Smooth muscle cell (in vitro differentiated cells): ENCODE results near the gene EDDM3A. TPM values are rescaled to one million over a fixed set of nuclear protein-coding genes. Genes with fewer than 3 reads are reported as not detected.
"Not testable (repeated sequence)": the region's sequence is repeated elsewhere in the genome, so short reads cannot be mapped to it uniquely, and the experiment has no call there.

Experiments
- DNase-seq: peaks from one replicate; lab custom pipeline; 2025; ENCODE audit not compliant: unreplicated experiment; lab: John Stamatoyannopoulos, UW
- H2AFZ ChIP-seq: fragments of 200-600 bp; sonication (generic); 2 replicates; pipeline ENCODE4 v1.6.0; 2016; ENCODE audit warnings: antibody characterized with exemption, low read depth, mild to moderate bottlenecking
- H3F3A ChIP-seq: fragments of 200-600 bp; sonication (generic); 2 replicates; pipeline ENCODE4 v1.6.0; 2017; ENCODE audit warnings: antibody characterized with exemption, low read depth
- H3K27ac ChIP-seq: fragments of 200-600 bp; sonication (generic); 2 replicates; pipeline ENCODE4 v1.5.1; 2016; ENCODE audit warnings: low read depth, mild to moderate bottlenecking
- H3K27me3 ChIP-seq: fragments of 200-600 bp; sonication (generic); 2 replicates; pipeline ENCODE4 v1.6.1; 2016; ENCODE audit warnings: low read depth, mild to moderate bottlenecking
- H3K36me3 ChIP-seq: fragments of 200-600 bp; sonication (generic); 2 replicates; pipeline ENCODE4 v1.5.1; 2016; ENCODE audit warnings: low read depth
- H3K4me1 ChIP-seq: fragments of 200-600 bp; sonication (generic); 2 replicates; pipeline ENCODE4 v1.5.1; 2016; ENCODE audit warnings: low read depth
- H3K4me2 ChIP-seq: fragments of 200-600 bp; sonication (generic); 2 replicates; pipeline ENCODE4 v1.6.0; 2016; ENCODE audit warnings: mild to moderate bottlenecking
- H3K4me3 ChIP-seq: fragments of 200-600 bp; sonication (generic); 2 replicates; pipeline ENCODE4 v1.5.1; 2016; ENCODE audit warnings: mild to moderate bottlenecking
- H3K79me2 ChIP-seq: fragments of 200-600 bp; sonication (generic); 2 replicates; pipeline ENCODE4 v1.6.0; 2016; ENCODE audit warnings: low read depth, mild to moderate bottlenecking
- H3K9ac ChIP-seq: fragments of 200-600 bp; sonication (generic); 2 replicates; pipeline ENCODE4 v1.6.0; 2016; ENCODE audit warnings: low read depth
- H3K9me3 ChIP-seq: fragments of 200-600 bp; sonication (generic); replicated peaks from 2 replicates; pipeline ENCODE4 v1.5.1; 2016; ENCODE audit warnings: low read depth
- H4K20me1 ChIP-seq: fragments of 200-600 bp; sonication (generic); 2 replicates; pipeline ENCODE4 v1.6.0; 2016; ENCODE audit warnings: low read depth
- WGBS: methylation state at CpG from one replicate; pipeline ENCODE4 v1.1.7; 2016; ENCODE audit warnings: low lambda C conversion rate; 5-methylcytosine and 5-hydroxymethylcytosine counted together
- polyA plus RNA-seq: library from polyadenylated mRNA; unstranded; fragments of >200 nt; fragmentation: Nextera tagmentation; extraction: Ambion mirVana; gene quantifications from 2 replicates; pipeline ENCODE4 v1.2.1, GENCODE V29; 2016
- total RNA-seq: library from RNA; depleted of rRNA; stranded (reverse); fragments of >200 nt; gene quantifications from 2 replicates; pipeline ENCODE4 v1.2.3, GENCODE V29; 2014
- TF ChIP-seq, protein P1 (sequence below): fragments of 200-600 bp; sonication (generic); IDR thresholded peaks from 2 replicates; pipeline ENCODE4 v1.5.1; 2017; ENCODE audit warnings: borderline replicate concordance, mild to moderate bottlenecking, antibody characterized with exemption; ENCODE audit not compliant: insufficient read depth, poor library complexity, severe bottlenecking

The EDDM3A gene
- total and polyA plus RNA-seq, 2 experiments from 2014 or later, result not detected

DNA sequence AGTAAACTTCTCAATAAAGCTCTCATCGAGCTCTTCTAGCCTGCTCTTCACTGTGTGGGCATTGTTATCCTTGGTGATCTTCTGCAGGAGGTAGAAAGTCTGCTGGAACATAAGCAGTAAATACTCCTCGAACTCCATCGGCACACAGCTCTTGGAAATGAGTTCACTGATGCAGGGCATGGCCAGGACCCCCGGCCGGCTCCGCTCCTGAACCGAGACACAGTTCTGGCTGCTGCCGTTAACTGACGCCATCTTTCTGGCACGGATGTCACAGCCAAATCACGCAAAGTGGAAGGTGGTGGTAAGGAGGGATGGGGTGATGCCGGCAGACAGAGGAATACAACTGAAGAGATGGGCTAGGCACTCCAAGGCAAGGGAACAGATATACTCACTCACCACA is 23.7 kb upstream of the EDDM3A start:
- WGBS, result 92% methylated on average over 12 of the region's 12 CpGs
- Histone ChIP-seq H2AFZ (no peak overlapping the region), H3K4me1 (no peaks in the 10 kb centered on the region), H3K9ac (no peak overlapping the region), H3K27ac (no peak overlapping the region), H3K9me3 (no peaks in the 10 kb centered on the region), H3K27me3 (no peaks in the 10 kb centered on the region), H3K4me3 (no peak overlapping the region), H3K79me2 (no peaks in the 10 kb centered on the region), H3K36me3 (no peaks in the 10 kb centered on the region), H4K20me1 (no peaks in the 10 kb centered on the region), H3F3A (no peaks in the 10 kb centered on the region), H3K4me2 (no peak overlapping the region)
- no peak for DNase-seq
- TF ChIP-seq, protein P1, sequence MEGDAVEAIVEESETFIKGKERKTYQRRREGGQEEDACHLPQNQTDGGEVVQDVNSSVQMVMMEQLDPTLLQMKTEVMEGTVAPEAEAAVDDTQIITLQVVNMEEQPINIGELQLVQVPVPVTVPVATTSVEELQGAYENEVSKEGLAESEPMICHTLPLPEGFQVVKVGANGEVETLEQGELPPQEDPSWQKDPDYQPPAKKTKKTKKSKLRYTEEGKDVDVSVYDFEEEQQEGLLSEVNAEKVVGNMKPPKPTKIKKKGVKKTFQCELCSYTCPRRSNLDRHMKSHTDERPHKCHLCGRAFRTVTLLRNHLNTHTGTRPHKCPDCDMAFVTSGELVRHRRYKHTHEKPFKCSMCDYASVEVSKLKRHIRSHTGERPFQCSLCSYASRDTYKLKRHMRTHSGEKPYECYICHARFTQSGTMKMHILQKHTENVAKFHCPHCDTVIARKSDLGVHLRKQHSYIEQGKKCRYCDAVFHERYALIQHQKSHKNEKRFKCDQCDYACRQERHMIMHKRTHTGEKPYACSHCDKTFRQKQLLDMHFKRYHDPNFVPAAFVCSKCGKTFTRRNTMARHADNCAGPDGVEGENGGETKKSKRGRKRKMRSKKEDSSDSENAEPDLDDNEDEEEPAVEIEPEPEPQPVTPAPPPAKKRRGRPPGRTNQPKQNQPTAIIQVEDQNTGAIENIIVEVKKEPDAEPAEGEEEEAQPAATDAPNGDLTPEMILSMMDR, result no peak

DNA sequence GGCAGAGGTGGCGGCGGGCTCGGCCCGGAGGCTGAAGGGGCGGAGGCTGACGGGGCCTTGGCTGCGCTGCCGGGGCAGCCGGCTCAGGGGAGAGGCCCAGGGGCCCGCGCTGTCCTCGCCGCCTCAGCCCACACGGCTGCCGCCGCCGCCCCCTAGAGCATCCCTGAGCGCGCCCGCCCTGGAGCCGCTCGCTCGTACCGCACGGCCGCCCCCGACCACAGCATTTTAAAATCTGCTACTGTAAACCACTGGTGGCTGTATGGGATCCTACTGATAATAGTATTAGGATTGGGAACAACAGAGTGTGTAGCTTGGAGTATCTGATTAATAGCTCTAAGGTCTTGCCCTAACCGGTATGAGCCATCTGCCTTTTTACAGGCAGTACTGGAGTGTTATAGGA is 22.2 kb upstream of the EDDM3A start:
- H3K9ac ChIP-seq, result no peak overlapping the region
- 81% methylated on average over 21 of the region's 28 CpGs for WGBS
- H3K4me2 ChIP-seq, result no peak overlapping the region

DNA sequence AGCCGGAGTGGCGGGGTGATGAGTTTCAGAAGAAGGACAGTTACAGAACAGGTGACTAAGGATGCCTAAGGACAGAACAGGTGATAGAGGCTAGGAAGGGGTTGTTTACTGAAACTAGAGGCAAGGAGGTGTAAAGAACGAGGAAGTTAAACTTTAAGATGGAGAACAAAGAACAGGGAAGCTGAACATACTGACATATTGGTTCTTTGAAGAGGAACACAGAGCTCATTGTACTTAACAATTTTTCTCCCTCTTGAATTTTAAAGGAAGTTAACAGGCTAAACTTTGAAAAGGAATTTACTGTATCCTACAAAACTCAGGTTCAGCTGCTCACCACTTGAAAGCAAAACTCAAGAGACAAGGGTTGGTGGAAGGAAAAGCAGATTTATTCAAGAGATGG is 19.6 kb upstream of the EDDM3A start:
- not testable (repeated sequence) for DNase-seq, H3K4me3 ChIP-seq, H3K4me1 ChIP-seq, H3K27ac ChIP-seq, H3K9me3 ChIP-seq, H4K20me1 ChIP-seq, H3K36me3 ChIP-seq, H3F3A ChIP-seq, H2AFZ ChIP-seq, H3K79me2 ChIP-seq, H3K27me3 ChIP-seq, H3K4me2 ChIP-seq, H3K9ac ChIP-seq
- WGBS, result 94% methylated on average over 3 of the region's 3 CpGs

More for the DNA sequence above, 22.2 kb upstream of the EDDM3A start:
- Histone ChIP-seq H3K36me3 (no peaks in the 10 kb centered on the region), H2AFZ (no peak overlapping the region), H3K27ac (no peak overlapping the region), H3K79me2 (no peaks in the 10 kb centered on the region), H4K20me1 (no peaks in the 10 kb centered on the region), H3K4me1 (no peaks in the 10 kb centered on the region), H3F3A (no peaks in the 10 kb centered on the region), H3K4me3 (no peak overlapping the region), H3K9me3 (no peaks in the 10 kb centered on the region), H3K27me3 (no peaks in the 10 kb centered on the region)
- TF ChIP-seq, protein P1, result no peak
- DNase-seq, result no peak

DNA sequence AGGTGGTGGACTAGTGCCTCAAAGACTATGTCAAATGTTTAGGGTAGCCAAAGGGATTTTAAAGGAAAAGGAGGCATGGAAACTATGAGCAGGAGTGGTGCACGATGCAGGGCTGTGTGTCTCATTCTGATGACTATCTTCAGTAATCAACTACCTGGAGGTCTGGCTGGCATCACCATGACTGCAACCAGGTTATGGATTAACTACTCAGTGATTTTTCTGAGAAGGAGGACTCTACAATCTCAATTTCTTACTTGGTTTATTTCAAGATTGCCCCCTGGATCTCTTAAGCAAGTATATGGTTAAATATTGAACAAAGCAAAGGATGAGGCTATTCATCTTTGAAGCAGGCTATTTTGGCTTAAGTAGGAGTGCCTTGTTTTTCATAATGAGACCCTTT is 19.2 kb upstream of the EDDM3A start:
- H3K4me3 ChIP-seq, result no peak overlapping the region
- no peaks in the 10 kb centered on the region for H3F3A ChIP-seq
- H2AFZ ChIP-seq, result no peak overlapping the region
- H3K9me3 ChIP-seq, result no peaks in the 10 kb centered on the region
- no peaks in the 10 kb centered on the region for H3K36me3 ChIP-seq
- TF ChIP-seq, protein P1, result no peak
- no peak overlapping the region for H3K9ac ChIP-seq
- H3K27ac ChIP-seq, result no peak overlapping the region
- H3K79me2 ChIP-seq, result no peaks in the 10 kb centered on the region
- 90% methylated on average over 1 of the region's 1 CpG for WGBS
- no peaks in the 10 kb centered on the region for H3K4me1 ChIP-seq
- no peak for DNase-seq
- H3K4me2 ChIP-seq, result no peak overlapping the region
- H3K27me3 ChIP-seq, result no peaks in the 10 kb centered on the region
- H4K20me1 ChIP-seq, result no peaks in the 10 kb centered on the region
